Ishikawa (cell line): ENCODE results near the gene ABTB2.

Source experiments
- CEBPB ChIP-seq: IDR thresholded peaks from 2 replicates; pipeline ENCODE4 v1.6.1; 2012
- CREB1 ChIP-seq: IDR thresholded peaks from 2 replicates; pipeline ENCODE4 v1.6.1; 2012; ENCODE audit warnings: low read depth
- EGR1 ChIP-seq: IDR thresholded peaks from 2 replicates; pipeline ENCODE4 v1.6.1; 2012
- EP300 ChIP-seq: IDR thresholded peaks from 2 replicates; pipeline ENCODE4 v1.6.1; 2012; ENCODE audit warnings: borderline replicate concordance
- FOXM1 ChIP-seq: IDR thresholded peaks from 2 replicates; pipeline ENCODE4 v1.6.1; 2012; ENCODE audit warnings: low read depth, borderline replicate concordance
- MAX ChIP-seq: IDR thresholded peaks from 2 replicates; pipeline ENCODE4 v1.6.1; 2012
- NFIC ChIP-seq: IDR thresholded peaks from 2 replicates; pipeline ENCODE4 v1.6.1; 2012
- RAD21 ChIP-seq: IDR thresholded peaks from 2 replicates; pipeline ENCODE4 v1.6.1; 2012; ENCODE audit warnings: low read depth
- REST ChIP-seq: IDR thresholded peaks from 2 replicates; pipeline ENCODE4 v1.6.1; 2012; ENCODE audit warnings: low read depth, mild to moderate bottlenecking
- TAF1 ChIP-seq: IDR thresholded peaks from 2 replicates; pipeline ENCODE4 v1.6.1; 2012; ENCODE audit warnings: low read depth, mild to moderate bottlenecking
- TCF12 ChIP-seq: IDR thresholded peaks from 2 replicates; pipeline ENCODE4 v1.6.1; 2012; ENCODE audit warnings: low read depth
- TEAD4 ChIP-seq: IDR thresholded peaks from 2 replicates; pipeline ENCODE4 v1.6.1; 2012
- USF1 ChIP-seq: IDR thresholded peaks from 2 replicates; pipeline ENCODE4 v1.6.1; 2012
- YY1 ChIP-seq: IDR thresholded peaks from 2 replicates; pipeline ENCODE4 v1.6.1; 2012; ENCODE audit warnings: low read depth
- ZBTB7A ChIP-seq: IDR thresholded peaks from 2 replicates; pipeline ENCODE4 v1.6.1; 2012; ENCODE audit warnings: low read depth

Gene ABTB2

GRCh38 chr11:34315394-34315793 lies 42.4 kb downstream of the ABTB2 start:
- TF ChIP-seq ZBTB7A, result no peak
- TF ChIP-seq EGR1, result no peak
- no peak for TF ChIP-seq CEBPB
- no peak for TF ChIP-seq YY1
- TF ChIP-seq TCF12, result no peak
- TF ChIP-seq TAF1, result no peak
- no peak for TF ChIP-seq NFIC
- TF ChIP-seq MAX, result no peak
- TF ChIP-seq CREB1, result no peak
- no peak for TF ChIP-seq FOXM1
- no peak for TF ChIP-seq USF1
- TF ChIP-seq EP300, result no peak
- no peak for TF ChIP-seq RAD21
- TF ChIP-seq TEAD4, result no peak
- no peak for TF ChIP-seq REST

- TF ChIP-seq TAF1, result no peak
- TF ChIP-seq NFIC, result no peak
These were observed 42.9 kb downstream of the ABTB2 start for GRCh38 chr11:34314936-34315335.

- TF ChIP-seq TEAD4 (no peak), FOXM1 (no peak), REST (no peak), EGR1 (no peak), CEBPB (no peak), MAX (no peak), NFIC (no peak), TCF12 (no peak), RAD21 (no peak), YY1 (no peak), CREB1 (no peak), TAF1 (no peak), USF1 (no peak), EP300 (no peak), ZBTB7A (no peak)
These were observed 43.6 kb downstream of the ABTB2 start for GRCh38 chr11:34314176-34314575.

- TF ChIP-seq REST (peak; percentile 30; the same call in 1 of the 2 replicates), CEBPB (no peak)
These were observed 44.7 kb downstream of the ABTB2 start for GRCh38 chr11:34313099-34313517.

- TF ChIP-seq NFIC (no peak), CREB1 (no peak)
These were observed 46.7 kb downstream of the ABTB2 start for GRCh38 chr11:34311126-34311525.

- TF ChIP-seq YY1, result no peak
- no peak for TF ChIP-seq TEAD4
- TF ChIP-seq CREB1, result no peak
- no peak for TF ChIP-seq NFIC
- no peak for TF ChIP-seq RAD21
- TF ChIP-seq TAF1, result no peak
- no peak for TF ChIP-seq EGR1
- no peak for TF ChIP-seq MAX
- TF ChIP-seq CEBPB, result no peak
- no peak for TF ChIP-seq TCF12
- no peak for TF ChIP-seq EP300
- TF ChIP-seq FOXM1, result no peak
- no peak for TF ChIP-seq USF1
- no peak for TF ChIP-seq ZBTB7A
- TF ChIP-seq REST, result no peak
These were observed 47.8 kb downstream of the ABTB2 start for GRCh38 chr11:34309965-34310364.
